Mammary epithelial cell (primary cell): ENCODE results near the gene PCBP3.

Experiments
- EZH2 ChIP-seq: IDR thresholded peaks from 2 replicates; pipeline ENCODE4 v1.6.1; 2012; ENCODE audit warnings: low read length, inconsistent platforms, borderline replicate concordance
- TF ChIP-seq, protein P1 (sequence below), 2 donors: IDR thresholded peaks in 1 of 2; conservative IDR thresholded peaks in 1 of 2; 2 replicates each; pipeline ENCODE4 v1.5.1; 2011 to 2012; ENCODE audit warnings: inconsistent platforms in 2 of 2, low read length in 2 of 2, mild to moderate bottlenecking in 2 of 2, control low read depth in 1 of 2, low read depth in 1 of 2; ENCODE audit not compliant: insufficient read depth in 1 of 2; ENCODE audit errors: extremely low read depth in 1 of 2

DNA sequence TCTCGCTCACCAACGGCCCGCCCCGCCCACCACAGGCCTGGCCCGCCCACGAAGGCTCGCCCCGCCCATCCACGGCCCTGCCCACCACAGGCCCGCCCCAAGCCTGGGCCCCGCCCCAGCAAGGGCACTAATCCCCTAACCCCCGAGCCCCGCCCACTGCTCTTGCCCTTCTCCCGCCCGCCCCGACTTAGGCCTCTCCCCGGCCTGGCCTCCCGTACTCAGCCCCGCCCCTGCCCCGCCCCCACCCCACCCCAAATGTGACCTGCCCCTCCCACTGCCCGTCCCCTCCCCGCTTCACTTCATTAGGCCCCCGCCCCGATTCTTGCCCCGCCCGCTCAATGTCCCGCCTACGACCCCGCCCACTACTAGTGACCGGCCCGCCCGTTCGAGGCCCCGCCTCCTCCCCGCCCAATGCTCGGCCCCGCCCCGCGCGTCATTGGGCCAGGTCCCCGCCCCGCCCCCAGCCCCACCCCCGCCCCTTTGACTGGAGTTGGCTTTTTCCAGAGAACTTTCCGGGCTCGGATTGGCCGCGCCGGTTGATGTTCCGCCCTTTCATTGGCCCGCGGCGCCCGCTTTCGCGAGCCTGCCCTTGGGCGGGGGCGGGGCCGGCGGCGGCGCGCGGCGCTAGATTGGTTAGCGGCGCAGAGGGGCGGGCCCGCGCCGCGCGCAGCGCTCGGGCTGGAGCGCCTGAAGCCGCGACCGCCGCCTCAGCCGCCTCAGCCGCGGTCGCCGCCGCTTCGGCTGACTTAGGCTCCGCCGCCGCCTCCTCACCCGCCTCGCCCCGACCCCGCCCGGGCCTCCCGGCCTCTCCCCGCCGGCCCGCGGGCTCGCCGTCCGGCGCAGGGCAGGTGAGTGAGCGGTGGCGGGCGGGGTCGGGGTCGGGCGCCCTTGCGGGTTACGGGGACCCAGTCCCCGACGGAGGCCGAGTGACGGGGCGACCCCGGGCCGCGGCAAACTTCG, at the start of gene PCBP3:
- TF ChIP-seq, protein P1, sequence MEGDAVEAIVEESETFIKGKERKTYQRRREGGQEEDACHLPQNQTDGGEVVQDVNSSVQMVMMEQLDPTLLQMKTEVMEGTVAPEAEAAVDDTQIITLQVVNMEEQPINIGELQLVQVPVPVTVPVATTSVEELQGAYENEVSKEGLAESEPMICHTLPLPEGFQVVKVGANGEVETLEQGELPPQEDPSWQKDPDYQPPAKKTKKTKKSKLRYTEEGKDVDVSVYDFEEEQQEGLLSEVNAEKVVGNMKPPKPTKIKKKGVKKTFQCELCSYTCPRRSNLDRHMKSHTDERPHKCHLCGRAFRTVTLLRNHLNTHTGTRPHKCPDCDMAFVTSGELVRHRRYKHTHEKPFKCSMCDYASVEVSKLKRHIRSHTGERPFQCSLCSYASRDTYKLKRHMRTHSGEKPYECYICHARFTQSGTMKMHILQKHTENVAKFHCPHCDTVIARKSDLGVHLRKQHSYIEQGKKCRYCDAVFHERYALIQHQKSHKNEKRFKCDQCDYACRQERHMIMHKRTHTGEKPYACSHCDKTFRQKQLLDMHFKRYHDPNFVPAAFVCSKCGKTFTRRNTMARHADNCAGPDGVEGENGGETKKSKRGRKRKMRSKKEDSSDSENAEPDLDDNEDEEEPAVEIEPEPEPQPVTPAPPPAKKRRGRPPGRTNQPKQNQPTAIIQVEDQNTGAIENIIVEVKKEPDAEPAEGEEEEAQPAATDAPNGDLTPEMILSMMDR (conservative IDR thresholded peaks at IDR 0.05 in 1 of 2, IDR thresholded peaks at IDR 0.05 in 1 of 2; ENCODE audit: extremely low read depth in 1 of 2, insufficient read depth in 1 of 2, low read depth in 1 of 2, low read length in 2 of 2) = no peak
- TF ChIP-seq EZH2 = no peak
